Fibroblast of upper back skin (primary cell): ENCODE results near the gene ZNF565.
"Not testable (repeated sequence)": the region's sequence is repeated elsewhere in the genome, so short reads cannot be mapped to it uniquely, and the experiment has no call there.

ENCODE experiments used
- DNase-seq: peaks from one replicate; pipeline ENCODE4 v3.0.0-alpha.2; 2013

The ZNF565 gene

GRCh38 chr19:36210497-36210896 lies 4.0 kb downstream of the ZNF565 start:
- DNase-seq, result no peak

- no peak for DNase-seq
Measured at GRCh38 chr19:36209372-36209771, 5.1 kb downstream of the ZNF565 start.

- DNase-seq, result no peak
Measured at GRCh38 chr19:36207605-36208252, 6.7 kb downstream of the ZNF565 start.

DNA sequence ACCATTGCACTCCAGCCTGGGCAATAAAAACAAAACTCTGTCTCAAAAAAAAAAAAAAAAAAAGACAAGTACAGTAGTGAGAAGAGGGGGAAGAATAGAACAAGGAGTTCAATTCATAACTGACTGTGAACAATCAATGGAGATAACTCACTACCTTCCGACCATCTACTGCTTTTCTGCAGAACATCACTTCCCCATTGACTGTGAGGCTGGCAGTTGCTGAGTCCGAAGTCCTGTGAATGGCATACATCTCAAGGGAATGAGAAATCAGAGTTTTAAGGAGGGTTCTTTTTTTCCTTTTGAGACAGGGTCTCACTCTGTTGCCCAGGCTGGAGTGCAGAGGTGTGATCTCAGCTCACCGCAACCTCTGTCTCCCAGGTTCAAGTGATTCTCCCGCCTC lies 11.2 kb downstream of the ZNF565 start:
- DNase-seq, result no peak

- DNase-seq, result no peak
Measured at GRCh38 chr19:36201684-36202083, 12.8 kb downstream of the ZNF565 start.

- no peak for DNase-seq
Measured at GRCh38 chr19:36198119-36198518, 16.3 kb downstream of the ZNF565 start.

DNA sequence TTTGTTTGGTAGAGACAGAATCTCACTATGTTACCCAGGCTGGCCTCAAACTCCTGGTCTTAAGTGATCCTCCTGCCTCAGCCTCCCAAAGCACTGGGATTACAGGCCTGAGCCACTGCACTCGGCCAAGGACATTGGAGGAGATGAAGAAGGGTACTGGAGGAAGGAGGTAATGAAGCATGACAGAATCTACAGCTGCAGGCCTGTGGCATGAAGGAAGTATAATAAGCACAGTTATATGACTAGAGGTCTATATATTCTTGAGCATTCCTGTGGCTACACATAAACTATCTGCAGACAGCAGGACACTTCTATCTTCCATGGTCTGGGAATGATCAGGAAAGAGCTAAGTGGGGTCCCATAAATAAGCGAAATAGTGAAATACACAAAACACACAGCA lies 18.2 kb downstream of the ZNF565 start:
- peak; percentile 32 for DNase-seq

GRCh38 chr19:36186722-36187121 lies 27.7 kb downstream of the ZNF565 start:
- DNase-seq, result not testable (repeated sequence)

- DNase-seq, result no peak
Measured at GRCh38 chr19:36183245-36183628, 31.2 kb downstream of the ZNF565 start.

GRCh38 chr19:36182612-36183244 lies 31.7 kb downstream of the ZNF565 start:
- peak; percentile 94 for DNase-seq

GRCh38 chr19:36179077-36179476 lies 35.4 kb downstream of the ZNF565 start:
- DNase-seq, result not testable (repeated sequence)

DNA sequence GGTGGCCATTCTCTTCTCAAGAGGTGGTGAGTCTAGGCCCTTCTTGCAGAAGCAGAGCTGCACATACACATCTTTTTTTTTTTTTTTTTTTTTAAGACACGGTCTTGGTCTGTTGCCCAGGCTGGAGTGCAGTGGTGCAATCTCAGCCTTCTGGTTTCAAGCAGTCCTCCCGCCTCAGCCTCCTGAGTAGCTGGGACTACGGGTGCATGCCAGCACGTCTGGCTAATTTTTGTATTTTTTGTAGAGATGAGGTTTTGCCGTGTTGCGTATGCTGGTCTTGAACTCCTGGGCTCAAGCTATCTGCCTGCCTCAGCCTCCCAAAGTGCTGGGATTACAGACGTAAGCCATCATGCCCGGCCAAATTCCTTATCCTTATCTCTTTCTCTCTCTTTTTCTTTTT lies 40.6 kb downstream of the ZNF565 start:
- not testable (repeated sequence) for DNase-seq

DNA sequence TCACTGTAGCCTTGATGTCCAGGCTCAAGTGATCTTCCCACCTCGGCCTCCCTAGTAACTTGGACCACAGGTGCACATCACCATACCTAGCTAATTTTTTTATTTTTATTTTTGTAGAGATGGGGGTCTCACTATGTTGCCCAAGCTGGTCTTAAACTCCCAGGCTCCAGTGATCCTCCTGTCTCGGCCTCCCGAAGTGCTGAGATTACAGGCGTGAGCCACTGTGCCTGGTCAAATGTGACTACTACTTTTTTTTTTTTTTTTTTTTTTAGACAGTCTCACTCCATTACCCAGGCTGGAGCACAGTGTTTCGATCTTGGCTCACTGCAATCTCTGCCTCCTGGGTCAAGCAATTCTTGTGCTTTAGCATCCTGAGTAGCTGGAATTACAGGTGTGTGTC lies 41.6 kb downstream of the ZNF565 start:
- DNase-seq, result no peak

GRCh38 chr19:36169084-36169760 lies 45.2 kb downstream of the ZNF565 start:
- no peak for DNase-seq

DNA sequence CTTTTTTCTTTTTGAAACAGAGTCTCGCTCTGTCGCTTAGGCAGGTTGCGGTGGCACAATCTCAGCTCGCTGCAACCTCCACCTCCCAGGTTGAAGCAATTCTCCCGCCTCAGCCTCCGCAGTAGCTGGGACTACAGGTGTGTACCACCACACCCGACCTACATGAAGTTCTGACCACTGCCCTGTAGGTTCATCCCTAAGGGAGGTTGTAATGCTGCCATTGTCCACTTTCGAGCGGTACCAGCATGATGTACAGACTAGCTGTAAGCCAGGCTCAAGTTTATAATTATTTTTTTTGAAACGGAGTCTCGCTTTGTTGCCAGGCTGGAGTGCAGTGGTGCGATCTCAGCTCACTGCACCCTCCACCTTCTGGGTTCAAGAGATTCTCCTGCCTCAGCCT lies 50.7 kb downstream of the ZNF565 start:
- DNase-seq, result no peak

DNA sequence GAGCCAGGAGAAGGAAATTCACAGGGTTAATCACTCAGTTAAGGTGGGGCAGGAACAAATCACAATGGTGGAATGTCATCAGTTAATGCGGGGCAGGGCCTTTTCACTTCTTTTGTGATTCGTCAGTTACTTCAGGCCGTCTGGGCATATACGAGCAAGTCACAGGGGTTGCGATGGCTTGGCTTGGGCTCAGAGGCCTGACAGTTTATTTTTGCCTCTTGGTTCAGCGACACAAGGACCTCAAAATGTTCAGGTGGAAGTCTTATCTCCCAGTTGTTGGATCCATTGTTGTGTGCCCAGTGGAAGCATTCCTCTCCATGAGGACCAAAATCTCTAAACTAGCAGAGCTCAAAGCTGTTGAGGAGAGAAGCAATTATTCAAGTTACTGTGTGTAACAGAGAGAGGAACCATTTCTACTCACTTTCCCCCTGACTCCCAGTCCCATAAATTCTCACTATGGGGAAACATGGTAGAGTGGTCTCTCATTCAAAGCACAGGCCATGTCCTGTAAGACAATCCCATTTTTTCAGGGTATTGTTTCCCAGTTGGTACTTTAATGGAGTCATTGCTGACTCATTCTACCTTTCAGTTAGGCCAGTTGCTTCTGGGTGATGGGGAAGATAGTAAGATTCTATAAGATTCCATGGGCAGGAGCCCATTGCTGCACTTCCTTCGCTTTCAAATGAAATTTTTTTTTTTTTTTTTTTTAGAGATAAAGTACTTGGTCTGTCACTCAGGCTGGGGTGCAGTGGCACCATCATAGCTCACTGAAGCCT lies 53.5 kb downstream of the ZNF565 start:
- DNase-seq, result no peak

DNA sequence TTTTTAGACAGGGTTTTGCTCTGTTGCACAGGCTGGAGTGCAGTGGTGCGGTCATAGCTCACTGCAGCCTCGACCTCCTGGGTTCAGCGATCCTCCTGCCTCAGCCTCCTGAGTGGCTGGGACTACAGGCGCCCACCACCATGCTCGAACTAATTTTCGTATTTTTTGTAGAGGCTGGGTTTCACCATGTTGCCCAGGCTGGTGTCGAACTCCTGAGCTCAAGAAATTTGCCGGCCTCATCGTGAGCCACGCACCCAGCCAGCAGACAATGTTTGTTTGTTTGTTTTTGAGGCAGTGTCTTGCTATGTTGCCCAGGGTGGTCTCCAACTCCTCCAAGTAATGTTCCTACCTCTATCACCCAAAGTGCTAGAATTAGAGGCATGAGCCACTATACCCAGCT lies 61.3 kb downstream of the ZNF565 start:
- no peak for DNase-seq

DNA sequence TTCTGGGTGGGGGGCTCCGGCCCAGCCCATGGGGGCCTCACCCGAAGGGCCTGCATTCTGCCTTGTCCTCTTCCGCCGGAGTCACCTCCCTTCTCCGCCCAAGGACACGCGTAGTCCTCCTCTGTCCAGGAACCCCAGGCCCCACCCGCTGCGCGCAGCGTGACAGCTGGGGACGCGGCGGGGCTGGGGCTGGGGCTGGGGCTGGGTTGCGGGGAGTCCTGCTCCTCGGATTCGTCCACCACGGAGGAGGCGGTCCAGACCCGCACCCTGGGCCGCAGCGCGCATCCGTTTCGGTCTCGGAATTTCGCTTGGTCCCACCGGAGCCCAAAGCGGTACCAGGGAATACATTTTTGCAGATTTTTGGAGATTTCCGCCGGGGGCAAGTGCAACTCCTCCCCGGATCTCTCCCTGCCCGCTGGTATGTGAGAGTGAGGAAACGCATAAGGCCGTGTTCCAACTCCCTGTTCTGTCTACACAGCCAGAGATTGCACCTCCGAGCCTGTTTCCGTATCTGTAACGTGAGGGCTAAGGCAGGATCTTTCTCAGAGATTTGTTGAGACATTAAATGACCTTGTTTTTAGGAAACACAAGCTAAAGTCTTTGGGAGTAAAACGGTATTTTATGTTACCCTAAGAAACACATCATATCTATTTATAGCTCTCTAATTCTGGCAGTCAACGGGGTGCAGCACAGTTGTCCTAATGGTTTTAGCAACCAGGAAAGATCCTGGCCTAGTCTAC lies 61.9 kb downstream of the ZNF565 start, which contains the start of gene COX7A1:
Gene COX7A1, minus strand, starts transcription at position 96 of the 740 bp plus-strand sequence. Its CDS starts 40 bp downstream, at position 56.
- no peak for DNase-seq

- DNase-seq, result no peak
Measured at GRCh38 chr19:36152019-36152351, 62.5 kb downstream of the ZNF565 start.

GRCh38 chr19:36151144-36152018 lies 63.1 kb downstream of the ZNF565 start:
- no peak for DNase-seq

- no peak for DNase-seq
Measured at GRCh38 chr19:36150586-36150985, 63.9 kb downstream of the ZNF565 start.
